Activated T-cell treated with anti-CD3 and anti-CD28 coated beads, Interleukin-2, amount 50 U/mL, for 72 hours (primary cell): ENCODE data around the gene NTN3. TPM values are rescaled to one million over a fixed set of nuclear protein-coding genes. Genes with fewer than 3 reads are reported as not detected.

Experiments
- ATAC-seq, 2 donors: fragments of 150-1000 bp; cut with Tn5 transposase; replicated peaks in 1 of 2; 2 replicates each; pipeline ENCODE4 v1.10.0; 2021; ENCODE audit warnings: moderate library complexity in 2 of 2, mild to moderate bottlenecking in 1 of 2
- DNase-seq, 2 donors: peaks; one replicate each; pipeline ENCODE4 v3.0.0; 2021 to 2022; ENCODE audit warnings: mixed read lengths in 1 of 2
- H3K27ac Mint-ChIP-seq: one replicate; pipeline ENCODE4 v1.8.0; 2022; ENCODE audit warnings: mild to moderate bottlenecking, moderate library complexity, mixed read lengths
- H3K27me3 Mint-ChIP-seq: one replicate; pipeline ENCODE4 v1.8.0; 2022; ENCODE audit warnings: low read depth, mixed read lengths
- H3K36me3 Mint-ChIP-seq, 2 donors: one replicate each; pipeline ENCODE4 v1.8.0; 2022; ENCODE audit warnings: mixed read lengths in 2 of 2, mild to moderate bottlenecking in 1 of 2; ENCODE audit not compliant: insufficient read depth in 2 of 2
- H3K4me1 Mint-ChIP-seq: one replicate; pipeline ENCODE4 v1.8.0; 2022; ENCODE audit warnings: low read depth, mixed read lengths
- H3K4me3 Mint-ChIP-seq, 2 donors: one replicate each; pipeline ENCODE4 v1.8.0; 2022; ENCODE audit warnings: mild to moderate bottlenecking in 2 of 2, mixed read lengths in 2 of 2, moderate library complexity in 2 of 2
- H3K9me3 Mint-ChIP-seq, 2 donors: one replicate each; pipeline ENCODE4 v1.8.0; 2022; ENCODE audit warnings: mixed read lengths in 2 of 2
- total RNA-seq, 2 donors: library from RNA; stranded (reverse); gene quantifications; one replicate each; pipeline ENCODE4 v1.2.3, GENCODE V29; 2022

The NTN3 gene
- total RNA-seq, 2 donors from 2014 or later: not detected

DNA sequence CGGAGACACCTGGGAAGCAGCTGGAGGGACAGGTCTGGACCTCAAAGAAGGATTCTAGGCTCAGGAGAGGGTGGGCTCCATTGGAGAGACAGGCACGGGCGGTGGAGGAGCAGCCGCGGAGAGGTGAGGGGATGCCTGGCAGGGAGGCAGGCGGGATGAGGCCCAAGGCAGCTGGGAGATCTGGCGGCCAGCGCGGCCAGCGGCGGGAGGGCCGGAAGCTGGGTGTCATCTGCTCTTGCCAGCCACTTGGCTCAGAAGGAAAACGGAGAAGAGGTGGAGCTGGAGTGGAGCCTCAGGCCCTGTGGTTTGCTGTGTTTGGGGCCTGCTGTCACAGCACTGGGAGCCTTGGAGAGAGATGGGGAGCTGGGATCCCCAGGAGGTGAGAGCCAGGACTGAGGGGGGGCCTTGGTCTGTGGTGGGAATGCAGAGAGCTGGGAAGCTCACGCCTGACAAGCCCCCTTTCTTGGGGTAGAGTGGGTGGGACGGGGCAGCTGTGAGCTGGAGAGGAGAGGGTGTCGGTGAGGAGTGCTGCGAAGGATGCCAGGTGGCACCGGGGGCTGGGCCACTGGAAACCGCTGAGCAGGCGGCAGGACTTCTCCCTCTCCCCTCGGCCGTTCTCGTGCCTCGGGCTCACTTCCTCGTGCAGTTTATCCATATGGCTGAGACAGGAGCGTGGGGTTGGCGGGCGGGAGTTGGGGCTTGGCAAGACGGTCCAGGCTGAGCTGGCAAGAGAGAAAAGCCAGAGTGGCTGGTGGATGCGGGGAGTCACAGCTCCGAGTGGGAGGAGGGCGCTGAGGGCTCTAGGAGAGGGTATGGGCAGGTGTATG is 11.8 kb downstream of the NTN3 start:
- H3K36me3 Mint-ChIP-seq: no peaks in the 10 kb centered on the region
- ATAC-seq (no peak), DNase-seq (no peak)
- H3K27me3 Mint-ChIP-seq: no peaks in the 10 kb centered on the region
- no peaks in the 10 kb centered on the region for H3K9me3 Mint-ChIP-seq
- H3K4me1 Mint-ChIP-seq: peaks cover 17% of the 10 kb centered on the region
- H3K4me3 Mint-ChIP-seq: no peak overlapping the region
- H3K27ac Mint-ChIP-seq: no peak overlapping the region

DNA sequence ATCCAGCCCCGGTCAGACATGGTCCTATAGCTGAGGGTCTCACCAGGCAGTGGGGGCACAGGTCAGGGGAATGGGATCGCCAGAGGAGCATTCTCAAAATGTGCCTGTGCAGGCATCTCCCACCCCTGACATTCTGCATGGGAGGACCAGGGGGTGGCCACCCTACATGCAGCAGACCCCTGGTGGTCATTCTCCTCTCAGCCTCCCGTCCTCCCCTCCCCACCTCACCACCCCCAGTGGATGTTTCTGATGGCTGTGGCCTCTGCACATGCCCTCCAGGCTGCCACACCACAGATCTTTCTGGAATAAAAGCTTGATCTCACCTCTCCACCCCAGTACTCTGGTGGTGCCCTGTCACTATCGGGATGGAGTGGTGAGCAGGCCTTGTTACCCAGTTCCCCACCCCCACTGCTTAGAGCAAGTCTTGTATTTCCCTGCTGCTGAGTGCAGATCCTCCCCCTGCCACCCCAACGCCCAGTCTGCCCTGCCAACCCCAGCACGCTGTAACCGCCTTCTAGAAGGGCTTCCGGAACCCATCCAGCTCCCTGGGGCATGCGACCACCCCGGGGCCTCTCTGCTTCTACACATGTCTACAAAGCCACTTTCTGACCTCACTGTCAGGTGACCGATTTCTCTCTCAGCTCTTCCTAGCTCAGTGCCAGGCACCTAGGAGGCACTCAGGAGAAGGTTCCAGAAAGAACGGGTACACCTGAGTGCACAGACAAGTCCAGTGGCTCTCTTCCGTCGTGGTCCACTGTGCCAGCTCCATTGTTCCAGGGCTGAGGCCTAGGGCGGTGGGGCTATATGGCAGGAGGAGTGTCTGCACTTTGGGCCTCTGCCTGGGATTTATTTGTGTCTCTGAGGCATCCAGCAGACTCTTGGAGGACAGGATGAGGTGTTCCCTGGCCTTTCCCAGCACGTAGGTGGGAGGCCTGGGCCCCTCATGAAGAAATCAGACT is 13.1 kb downstream of the NTN3 start:
- no peaks in the 10 kb centered on the region for H3K9me3 Mint-ChIP-seq
- H3K27ac Mint-ChIP-seq: no peak overlapping the region
- no peak for DNase-seq
- H3K36me3 Mint-ChIP-seq: no peaks in the 10 kb centered on the region
- H3K27me3 Mint-ChIP-seq: no peaks in the 10 kb centered on the region
- ATAC-seq: no peak
- peaks cover 21% of the 10 kb centered on the region for H3K4me1 Mint-ChIP-seq
- no peak overlapping the region for H3K4me3 Mint-ChIP-seq

DNA sequence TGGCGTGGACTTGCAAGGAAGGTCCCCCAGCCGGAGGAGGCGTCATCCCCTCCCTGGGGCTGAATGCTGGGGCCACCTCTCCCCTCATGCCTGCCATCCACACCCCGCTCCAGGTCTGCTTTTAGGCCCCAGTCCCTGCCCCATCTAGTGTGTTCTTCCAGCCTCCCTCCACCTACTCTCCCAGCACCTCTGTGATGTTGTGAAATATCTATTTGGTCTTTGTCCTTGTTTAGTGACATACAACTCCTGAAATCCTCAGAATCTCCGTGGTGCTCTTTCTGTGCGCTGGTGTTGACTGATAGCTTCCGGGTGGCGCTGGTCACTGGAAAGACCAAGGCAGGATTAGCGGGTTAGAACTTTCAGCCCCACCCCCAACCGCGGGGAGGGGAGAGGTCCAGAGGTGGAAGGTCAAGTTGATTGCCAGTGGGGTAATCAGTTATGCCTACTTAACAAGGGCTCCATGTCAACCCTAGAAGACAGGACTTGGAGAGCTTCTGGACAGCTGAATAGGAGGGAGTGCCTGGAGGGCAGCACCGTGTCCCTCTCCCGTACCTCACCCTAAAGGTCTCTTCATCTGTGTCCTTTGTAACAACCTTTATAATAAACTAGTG is 13.9 kb downstream of the NTN3 start:
- Mint-ChIP-seq H3K27ac (no peak overlapping the region), H3K4me3 (no peak overlapping the region), H3K27me3 (no peaks in the 10 kb centered on the region), H3K4me1 (peaks cover 21% of the 10 kb centered on the region), H3K9me3 (no peaks in the 10 kb centered on the region), H3K36me3 (no peaks in the 10 kb centered on the region)
- no peak for ATAC-seq
- no peak for DNase-seq

DNA sequence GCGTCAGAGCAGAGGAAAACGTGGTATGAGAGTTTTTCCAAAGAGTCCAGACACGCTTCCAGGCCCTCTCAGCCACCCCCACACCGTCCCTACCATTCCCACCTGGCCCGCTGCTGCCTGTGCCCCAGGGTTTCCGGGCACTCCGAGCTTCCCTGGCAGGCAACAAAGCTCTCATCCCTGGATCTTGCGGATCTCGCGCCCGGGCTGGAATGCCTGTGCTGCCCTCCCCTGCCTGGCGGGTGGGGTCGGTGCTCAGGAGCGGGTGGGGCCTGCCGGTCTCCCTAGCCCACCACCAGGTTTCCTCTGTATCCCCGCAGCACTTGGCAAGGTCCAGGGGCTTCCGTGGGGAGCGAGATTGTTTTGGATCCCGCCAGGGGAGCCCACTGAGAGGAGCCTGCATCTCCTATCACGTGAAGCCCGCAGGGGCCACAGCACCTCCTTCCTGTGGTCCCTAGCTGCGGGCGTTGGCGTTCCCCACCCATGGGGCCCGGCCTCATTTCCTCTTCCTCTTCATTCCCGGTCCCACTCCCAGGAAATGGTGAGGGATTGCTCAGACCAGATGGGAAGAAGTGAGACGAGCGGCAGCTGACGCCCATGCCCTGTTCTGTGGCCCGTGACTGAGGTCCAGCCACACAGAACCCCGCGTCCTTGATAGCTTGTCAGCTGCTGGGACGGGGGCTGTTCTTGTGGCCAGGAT is 14.9 kb downstream of the NTN3 start:
- no peaks in the 10 kb centered on the region for H3K9me3 Mint-ChIP-seq
- no peaks in the 10 kb centered on the region for H3K36me3 Mint-ChIP-seq
- no peak overlapping the region for H3K27ac Mint-ChIP-seq
- DNase-seq: no peak
- no peaks in the 10 kb centered on the region for H3K27me3 Mint-ChIP-seq
- ATAC-seq: no peak
- peaks cover 21% of the 10 kb centered on the region for H3K4me1 Mint-ChIP-seq
- no peak overlapping the region for H3K4me3 Mint-ChIP-seq

DNA sequence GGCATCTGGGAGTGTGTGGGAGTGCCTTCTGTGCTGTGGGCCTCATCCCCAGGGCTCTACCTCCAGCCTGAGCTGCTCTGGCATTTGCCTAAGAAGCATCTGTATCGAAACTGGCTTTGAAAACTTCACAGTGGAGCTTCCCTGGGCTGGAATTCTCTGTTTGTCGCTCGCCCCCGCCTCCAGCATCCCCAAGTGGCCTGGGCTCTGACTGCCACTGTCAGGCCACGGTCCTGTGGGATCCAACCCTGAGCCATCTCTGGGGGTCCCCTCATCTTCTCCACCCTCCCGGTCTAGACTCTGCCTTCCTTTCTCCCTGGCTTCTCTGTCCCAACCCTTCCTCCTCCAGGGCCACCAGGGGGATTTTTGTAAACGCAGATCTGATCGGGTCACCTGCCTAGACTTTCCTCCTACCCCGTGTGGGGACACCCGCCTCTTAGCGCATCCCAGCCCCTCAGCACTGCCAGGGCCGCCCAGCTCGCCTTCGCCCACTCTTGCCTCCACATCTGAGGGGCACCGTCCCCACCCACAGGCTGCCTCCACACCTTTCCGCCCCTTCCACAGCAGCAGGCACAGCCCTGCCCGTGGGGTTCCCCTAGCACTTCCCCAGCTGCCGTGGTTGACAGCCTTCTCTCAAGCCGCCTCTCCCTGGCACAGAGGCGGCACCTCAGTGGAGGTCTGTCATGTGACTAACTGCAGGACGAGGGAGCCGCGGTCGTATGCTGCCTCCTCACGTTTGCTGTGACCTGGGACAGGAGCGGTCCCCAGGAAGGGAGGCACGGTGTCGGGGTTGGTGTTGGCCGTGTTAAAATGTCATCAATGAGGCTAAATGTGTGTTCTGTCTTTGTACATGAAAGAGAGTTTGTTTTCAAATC is 15.8 kb downstream of the NTN3 start:
- no peaks in the 10 kb centered on the region for H3K27me3 Mint-ChIP-seq
- H3K9me3 Mint-ChIP-seq: no peaks in the 10 kb centered on the region
- H3K4me3 Mint-ChIP-seq: peak overlapping the region; percentile 56 to 67
- peaks cover 21% of the 10 kb centered on the region for H3K4me1 Mint-ChIP-seq
- DNase-seq (peak; percentile 81 to 84), ATAC-seq (peak; percentile 98)
- no peaks in the 10 kb centered on the region for H3K36me3 Mint-ChIP-seq
- H3K27ac Mint-ChIP-seq: peak overlapping the region; percentile 58

DNA sequence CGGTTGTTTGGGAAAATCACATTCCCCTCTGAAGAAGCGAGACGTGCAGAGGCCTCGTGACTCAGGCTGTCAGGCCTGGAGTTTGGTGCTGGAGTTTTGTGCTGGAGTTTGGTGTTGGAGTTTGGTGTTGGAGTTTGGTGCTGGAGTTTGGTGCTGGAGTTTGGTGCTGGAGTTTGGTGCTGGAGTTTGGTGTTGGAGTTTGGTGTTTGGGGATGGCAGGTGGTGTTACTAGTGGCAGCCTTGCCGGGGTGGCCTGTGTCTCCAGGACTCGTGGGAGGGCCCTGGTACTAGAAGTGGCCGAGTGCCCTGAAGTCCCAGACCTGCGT is 16.4 kb downstream of the NTN3 start:
- ATAC-seq (no peak), DNase-seq (no peak)
- H3K27ac Mint-ChIP-seq: peak overlapping the region; percentile 58
- peak overlapping the region; percentile 56 to 67 for H3K4me3 Mint-ChIP-seq
- peaks cover 21% of the 10 kb centered on the region for H3K4me1 Mint-ChIP-seq
- H3K36me3 Mint-ChIP-seq: no peaks in the 10 kb centered on the region
- no peaks in the 10 kb centered on the region for H3K27me3 Mint-ChIP-seq
- no peaks in the 10 kb centered on the region for H3K9me3 Mint-ChIP-seq

DNA sequence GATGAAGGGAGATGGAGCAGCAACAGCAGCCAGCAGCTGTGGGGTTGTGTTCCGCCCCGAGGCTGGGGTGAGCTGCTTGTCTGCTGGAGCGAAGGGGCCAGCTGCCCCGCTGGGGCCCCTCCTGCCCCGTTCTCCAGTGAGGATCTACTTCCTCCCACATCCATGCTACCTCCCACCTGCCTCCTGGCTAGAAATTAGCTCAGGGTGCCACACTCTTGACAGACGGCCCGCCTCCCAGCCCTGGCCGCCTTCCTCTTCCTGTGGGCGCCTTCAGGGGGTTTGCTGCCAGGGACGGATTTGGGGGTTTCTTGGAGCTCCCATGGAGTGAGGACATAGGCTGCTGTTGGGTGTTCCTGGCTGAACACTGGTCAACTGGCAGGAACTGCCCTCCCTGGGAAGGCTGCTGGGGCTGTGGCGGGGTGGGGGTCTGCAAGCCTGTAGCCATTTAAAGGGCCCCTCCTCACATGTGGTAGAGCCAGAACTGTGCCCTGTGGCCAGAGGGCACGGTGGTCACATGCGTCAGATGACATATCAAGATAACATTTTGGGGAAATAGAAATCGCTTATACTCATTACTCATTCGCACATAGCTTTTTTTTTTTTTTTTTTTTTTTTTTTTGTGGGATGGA is 16.9 kb downstream of the NTN3 start:
- DNase-seq: no peak
- H3K9me3 Mint-ChIP-seq: no peaks in the 10 kb centered on the region
- ATAC-seq: no peak
- H3K4me1 Mint-ChIP-seq: peaks cover 21% of the 10 kb centered on the region
- H3K27me3 Mint-ChIP-seq: no peaks in the 10 kb centered on the region
- no peak overlapping the region for H3K4me3 Mint-ChIP-seq
- no peak overlapping the region for H3K27ac Mint-ChIP-seq
- H3K36me3 Mint-ChIP-seq: no peaks in the 10 kb centered on the region

DNA sequence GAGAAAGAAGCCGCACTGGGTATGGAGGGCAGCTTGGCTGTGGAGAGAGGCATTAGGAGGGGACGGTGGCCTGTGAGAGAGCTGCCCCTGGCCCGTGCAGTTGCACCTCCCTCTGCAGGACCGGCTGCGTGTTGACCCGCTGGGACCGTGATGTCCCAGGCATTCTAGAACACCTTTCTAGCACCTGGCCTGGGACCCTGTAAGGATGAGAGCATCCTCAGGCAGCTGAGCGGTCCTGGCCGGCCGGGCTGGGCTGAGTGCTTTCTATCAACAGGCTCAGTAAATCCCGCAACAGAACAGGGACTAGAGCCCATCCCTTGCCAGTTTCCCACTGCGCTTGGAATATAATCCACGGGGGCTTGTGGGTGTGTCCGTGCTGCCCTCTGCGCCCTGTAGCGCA is 18.5 kb downstream of the NTN3 start:
- H3K9me3 Mint-ChIP-seq: no peaks in the 10 kb centered on the region

DNA sequence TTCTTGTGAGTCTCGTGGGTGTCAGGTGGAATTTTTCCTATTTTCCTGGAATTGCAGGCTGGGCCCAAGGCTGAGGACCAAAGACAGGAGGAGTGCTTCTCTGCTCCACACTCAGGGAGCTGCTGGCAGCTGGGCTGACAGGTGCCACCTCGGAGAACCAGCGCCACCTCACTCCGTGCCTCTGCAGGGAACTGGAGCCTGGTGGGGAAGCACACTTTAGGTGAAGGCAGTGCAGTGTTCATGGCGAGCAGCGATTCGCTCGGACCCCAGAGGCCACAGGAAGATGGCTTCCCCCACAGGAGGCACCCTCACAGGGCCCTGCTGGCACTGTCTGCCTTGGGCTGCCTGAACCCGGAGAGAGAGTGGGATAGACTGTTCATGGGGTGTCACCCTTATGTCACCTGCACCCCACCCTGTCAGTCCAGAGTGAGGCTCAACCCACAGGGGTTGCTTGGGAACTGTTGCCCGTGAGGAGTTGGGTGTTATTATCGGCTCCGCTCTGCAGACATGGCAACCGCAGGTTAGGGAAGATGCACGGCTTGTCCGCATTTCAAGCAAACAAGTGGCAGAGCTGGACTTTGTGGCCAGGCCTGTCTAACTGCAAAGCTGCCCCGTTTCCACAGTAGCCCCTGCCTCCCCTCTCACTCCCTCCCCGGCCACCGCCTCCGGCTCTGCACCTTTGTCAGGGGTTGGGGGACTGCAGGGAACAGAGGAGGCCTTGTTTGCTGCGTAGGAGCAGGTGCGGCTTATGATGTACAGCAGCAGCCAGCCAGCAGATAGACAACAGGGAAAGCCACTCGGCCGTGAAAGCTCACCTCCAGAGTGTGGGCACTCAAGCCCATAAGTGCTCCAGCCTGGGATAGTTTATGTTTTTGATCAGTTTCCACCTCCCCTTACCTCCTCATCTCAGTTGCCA is 19.4 kb downstream of the NTN3 start:
- Mint-ChIP-seq H3K27me3 (no peaks in the 10 kb centered on the region), H3K9me3 (no peaks in the 10 kb centered on the region), H3K27ac (no peak overlapping the region), H3K4me1 (peaks cover 21% of the 10 kb centered on the region), H3K36me3 (no peaks in the 10 kb centered on the region), H3K4me3 (no peak overlapping the region)
- ATAC-seq: no peak
- DNase-seq: no peak

More for the DNA sequence above, 18.5 kb downstream of the NTN3 start:
- Mint-ChIP-seq H3K36me3 (no peaks in the 10 kb centered on the region), H3K27ac (no peak overlapping the region), H3K27me3 (no peaks in the 10 kb centered on the region), H3K4me3 (no peak overlapping the region), H3K4me1 (peaks cover 21% of the 10 kb centered on the region)
- no peak for ATAC-seq
- DNase-seq: no peak

DNA sequence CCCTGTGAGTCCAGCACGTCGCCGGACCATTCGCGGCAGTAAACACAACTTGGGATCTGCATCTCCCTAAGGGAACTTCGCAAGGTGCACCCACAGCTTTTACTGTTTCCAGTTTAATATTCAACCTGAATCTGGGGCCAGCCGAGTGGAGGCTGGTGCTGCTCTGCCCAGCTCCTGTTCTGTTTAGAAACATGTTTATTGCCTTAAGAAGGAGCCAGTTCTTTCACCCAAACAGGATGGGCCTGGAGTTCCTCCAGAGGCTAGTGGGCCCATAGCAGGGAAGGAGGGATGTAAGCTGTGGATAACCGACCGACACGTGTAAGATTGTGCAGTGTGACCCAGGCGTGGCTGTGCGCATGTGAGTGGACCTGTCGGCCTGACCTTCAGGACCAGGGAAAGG is 21.2 kb downstream of the NTN3 start:
- H3K27me3 Mint-ChIP-seq: no peaks in the 10 kb centered on the region
- peaks cover 10% of the 10 kb centered on the region for H3K4me1 Mint-ChIP-seq
- no peaks in the 10 kb centered on the region for H3K9me3 Mint-ChIP-seq
- ATAC-seq: no peak
- DNase-seq: no peak
- H3K4me3 Mint-ChIP-seq: no peak overlapping the region
- no peak overlapping the region for H3K27ac Mint-ChIP-seq
- H3K36me3 Mint-ChIP-seq: no peaks in the 10 kb centered on the region

DNA sequence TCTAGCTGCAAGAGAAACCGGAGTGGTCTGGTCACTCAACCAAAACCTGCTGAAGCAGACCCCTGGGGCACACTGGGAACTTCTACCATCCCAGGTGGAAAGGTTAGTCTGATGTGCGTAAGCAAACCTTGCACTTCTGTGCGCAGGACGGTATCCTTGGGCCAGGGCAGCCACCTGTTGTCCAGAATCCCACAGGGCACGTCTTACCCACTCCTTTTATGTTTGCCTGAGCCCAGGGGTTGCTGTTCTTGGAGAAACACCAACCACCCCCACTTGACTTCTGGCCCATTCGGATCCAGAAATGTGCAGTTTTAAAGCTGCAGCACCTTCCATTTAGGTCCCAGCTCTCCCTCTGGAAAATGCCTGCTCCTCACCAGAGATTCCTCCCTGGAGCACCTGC is 22.5 kb downstream of the NTN3 start:
- ATAC-seq (no peak), DNase-seq (no peak)
- no peaks in the 10 kb centered on the region for H3K27me3 Mint-ChIP-seq
- no peaks in the 10 kb centered on the region for H3K9me3 Mint-ChIP-seq
- no peak overlapping the region for H3K4me3 Mint-ChIP-seq
- no peaks in the 10 kb centered on the region for H3K4me1 Mint-ChIP-seq
- H3K36me3 Mint-ChIP-seq: no peaks in the 10 kb centered on the region
- H3K27ac Mint-ChIP-seq: no peak overlapping the region
